A673 (cell line): ENCODE data around the gene DIPK1A. TPM values are rescaled to one million over a fixed set of nuclear protein-coding genes. Genes with fewer than 3 reads are reported as not detected.
"Not testable (repeated sequence)": the region's sequence is repeated elsewhere in the genome, so short reads cannot be mapped to it uniquely, and the experiment has no call there.

Experiments
- BruUV-seq: library from RNA; stranded (reverse); fragments of 400-500 nt; replicated peaks from 2 replicates; lab custom pipeline; 2021; lab: Mats Ljungman, UMichigan
- CTCF ChIA-PET: fragments of 300-600 bp; sonication (Branson Sonifier 250); formaldehyde crosslinking; loops from one replicate; lab custom pipeline; 2022; ENCODE audit warnings: antibody characterized with exemption; lab: Charles Lee
- POLR2A ChIA-PET: fragments of 300-600 bp; sonication (Branson Sonifier 250); formaldehyde crosslinking; loops from one replicate; lab custom pipeline; 2022; ENCODE audit warnings: antibody characterized with exemption; ENCODE audit not compliant: low non-redundant PET; lab: Charles Lee
- DNase-seq: peaks from one replicate; pipeline ENCODE4 v3.0.0-alpha.2; 2015; ENCODE audit warnings: low spot score
- H3K27ac ChIP-seq: fragments of 200-600 bp; sonication (generic); 2 replicates; pipeline ENCODE4 v1.5.1; 2016; ENCODE audit warnings: mixed run types, low read depth, mild to moderate bottlenecking, mixed read lengths, antibody characterized with exemption, low read length; ENCODE audit not compliant: poor library complexity, severe bottlenecking
- H3K27me3 ChIP-seq: fragments of 200-600 bp; sonication (generic); replicated peaks from 2 replicates; pipeline ENCODE4 v1.6.1; 2017; ENCODE audit warnings: mixed run types, low read depth, mild to moderate bottlenecking, mixed read lengths, antibody characterized with exemption, low read length; ENCODE audit not compliant: insufficient read depth, poor library complexity
- H3K36me3 ChIP-seq: fragments of 200-600 bp; sonication (generic); 2 replicates; pipeline ENCODE4 v1.6.1; 2016; ENCODE audit warnings: mixed run types, mild to moderate bottlenecking, mixed read lengths, antibody characterized with exemption, low read length; ENCODE audit not compliant: insufficient read depth, poor library complexity, severe bottlenecking
- H3K4me1 ChIP-seq: fragments of 200-600 bp; sonication (generic); 2 replicates; pipeline ENCODE4 v1.6.1; 2017; ENCODE audit warnings: mixed run types, mild to moderate bottlenecking, mixed read lengths, antibody characterized with exemption, low read length; ENCODE audit not compliant: insufficient read depth, poor library complexity, severe bottlenecking
- H3K4me3 ChIP-seq: fragments of 200-600 bp; sonication (generic); 2 replicates; pipeline ENCODE4 v1.5.1; 2016; ENCODE audit warnings: low read depth, mixed run types, mild to moderate bottlenecking, mixed read lengths, low read length; ENCODE audit not compliant: poor library complexity, severe bottlenecking
- H3K9me3 ChIP-seq: fragments of 200-600 bp; sonication (generic); 2 replicates; pipeline ENCODE4 v1.6.1; 2016; ENCODE audit warnings: mixed run types, low read depth, mild to moderate bottlenecking, mixed read lengths, antibody characterized with exemption, low read length; ENCODE audit not compliant: poor library complexity, severe bottlenecking
- EZH2 ChIP-seq: fragments of 200-600 bp; sonication (generic); IDR thresholded peaks from 2 replicates; pipeline ENCODE4 v1.6.1; 2017; ENCODE audit warnings: borderline replicate concordance, low read depth, mild to moderate bottlenecking, mixed read lengths, antibody characterized with exemption, low read length; ENCODE audit not compliant: poor library complexity, severe bottlenecking
- intact Hi-C: fragments of 100-400 bp; cut with micrococcal nuclease; formaldehyde crosslinking; loops from one replicate; pipeline ENCODE4 v1.10.0; 2022; ENCODE audit not compliant: unreplicated experiment
- total RNA-seq: library from RNA; stranded (reverse); gene quantifications from 2 replicates; pipeline ENCODE4 v1.2.3, GENCODE V29; 2021
- TF ChIP-seq, protein P1 (sequence below): fragments of 300-800, 200-600 bp; sonication (generic); conservative IDR thresholded peaks from 2 replicates; pipeline ENCODE4 v1.5.1; 2017; ENCODE audit warnings: low read depth, mild to moderate bottlenecking, antibody characterized with exemption, low read length, moderate library complexity, mixed read lengths

Gene DIPK1A
- total RNA-seq, 1 experiment from 2014 or later: 10.9 TPM

DNA sequence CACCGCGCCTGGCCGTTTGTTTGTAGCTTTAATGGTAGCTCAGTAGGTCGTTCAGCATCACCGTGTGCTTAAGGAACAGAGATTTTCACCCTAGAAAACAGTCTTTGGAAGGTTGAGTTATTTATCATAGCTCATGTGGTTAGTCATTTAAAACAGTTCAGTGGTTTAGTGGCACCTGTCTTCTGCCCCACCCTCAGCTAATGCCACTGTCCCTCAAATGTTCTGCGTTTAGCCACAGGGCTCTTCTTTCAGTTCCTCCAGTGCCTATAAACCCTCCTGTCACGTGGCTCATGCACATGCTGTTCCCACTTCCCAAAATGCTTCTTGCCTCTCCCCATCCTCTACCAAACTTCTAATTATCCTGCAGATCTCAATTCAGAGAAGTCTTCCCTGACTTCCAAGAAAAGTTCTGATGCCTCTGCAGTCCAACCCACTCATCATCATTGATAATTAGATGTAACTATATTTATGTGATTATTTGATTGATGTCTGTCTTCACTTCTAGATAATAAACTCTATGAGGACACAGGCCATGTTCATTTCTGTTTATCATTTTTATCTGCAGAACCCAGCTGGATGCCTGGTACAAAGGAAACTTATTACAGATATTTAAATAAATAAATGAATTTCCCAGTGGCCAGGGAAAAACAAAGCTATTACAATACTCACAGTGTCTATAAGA, 14.4 kb upstream of the DIPK1A start:
- TF ChIP-seq, protein P1, sequence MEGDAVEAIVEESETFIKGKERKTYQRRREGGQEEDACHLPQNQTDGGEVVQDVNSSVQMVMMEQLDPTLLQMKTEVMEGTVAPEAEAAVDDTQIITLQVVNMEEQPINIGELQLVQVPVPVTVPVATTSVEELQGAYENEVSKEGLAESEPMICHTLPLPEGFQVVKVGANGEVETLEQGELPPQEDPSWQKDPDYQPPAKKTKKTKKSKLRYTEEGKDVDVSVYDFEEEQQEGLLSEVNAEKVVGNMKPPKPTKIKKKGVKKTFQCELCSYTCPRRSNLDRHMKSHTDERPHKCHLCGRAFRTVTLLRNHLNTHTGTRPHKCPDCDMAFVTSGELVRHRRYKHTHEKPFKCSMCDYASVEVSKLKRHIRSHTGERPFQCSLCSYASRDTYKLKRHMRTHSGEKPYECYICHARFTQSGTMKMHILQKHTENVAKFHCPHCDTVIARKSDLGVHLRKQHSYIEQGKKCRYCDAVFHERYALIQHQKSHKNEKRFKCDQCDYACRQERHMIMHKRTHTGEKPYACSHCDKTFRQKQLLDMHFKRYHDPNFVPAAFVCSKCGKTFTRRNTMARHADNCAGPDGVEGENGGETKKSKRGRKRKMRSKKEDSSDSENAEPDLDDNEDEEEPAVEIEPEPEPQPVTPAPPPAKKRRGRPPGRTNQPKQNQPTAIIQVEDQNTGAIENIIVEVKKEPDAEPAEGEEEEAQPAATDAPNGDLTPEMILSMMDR: no peak
- TF ChIP-seq EZH2: no peak
- no peak for DNase-seq
- Histone ChIP-seq H3K9me3 (no peaks in the 10 kb centered on the region), H3K27ac (no peak overlapping the region), H3K36me3 (no peaks in the 10 kb centered on the region), H3K4me1 (peaks cover 15% of the 10 kb centered on the region), H3K4me3 (no peak overlapping the region), H3K27me3 (no peaks in the 10 kb centered on the region)
- CTCF ChIA-PET: no interaction called here
- no TSS peak for BruUV-seq
- intact Hi-C loops: no loop called here
- POLR2A ChIA-PET: no interaction called here

DNA sequence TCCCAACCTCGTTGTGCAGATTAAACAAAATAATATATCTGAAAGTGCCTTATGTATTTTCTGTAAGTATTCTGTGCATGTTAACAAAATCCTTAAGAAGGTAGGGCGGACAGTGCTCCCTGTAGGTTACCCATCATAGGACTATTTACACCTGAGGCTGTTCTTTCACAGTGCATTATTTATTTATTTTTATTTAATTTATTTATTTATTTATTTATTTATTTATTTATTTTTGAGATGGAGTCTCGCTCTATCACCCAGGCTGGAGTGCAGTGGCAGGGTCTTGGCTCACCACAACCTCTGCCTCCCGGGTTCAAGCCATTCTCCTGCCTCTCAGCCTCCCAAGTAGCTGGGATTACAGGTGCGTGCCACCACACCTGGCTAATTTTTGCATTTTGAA, 12.8 kb upstream of the DIPK1A start:
- intact Hi-C loops, H3K4me3 ChIP-seq, H3K27ac ChIP-seq, CTCF ChIA-PET, H3K9me3 ChIP-seq, H3K27me3 ChIP-seq, POLR2A ChIA-PET, DNase-seq, BruUV-seq, H3K36me3 ChIP-seq: not testable (repeated sequence)
- H3K4me1 ChIP-seq: peaks cover 15% of the 10 kb centered on the region

DNA sequence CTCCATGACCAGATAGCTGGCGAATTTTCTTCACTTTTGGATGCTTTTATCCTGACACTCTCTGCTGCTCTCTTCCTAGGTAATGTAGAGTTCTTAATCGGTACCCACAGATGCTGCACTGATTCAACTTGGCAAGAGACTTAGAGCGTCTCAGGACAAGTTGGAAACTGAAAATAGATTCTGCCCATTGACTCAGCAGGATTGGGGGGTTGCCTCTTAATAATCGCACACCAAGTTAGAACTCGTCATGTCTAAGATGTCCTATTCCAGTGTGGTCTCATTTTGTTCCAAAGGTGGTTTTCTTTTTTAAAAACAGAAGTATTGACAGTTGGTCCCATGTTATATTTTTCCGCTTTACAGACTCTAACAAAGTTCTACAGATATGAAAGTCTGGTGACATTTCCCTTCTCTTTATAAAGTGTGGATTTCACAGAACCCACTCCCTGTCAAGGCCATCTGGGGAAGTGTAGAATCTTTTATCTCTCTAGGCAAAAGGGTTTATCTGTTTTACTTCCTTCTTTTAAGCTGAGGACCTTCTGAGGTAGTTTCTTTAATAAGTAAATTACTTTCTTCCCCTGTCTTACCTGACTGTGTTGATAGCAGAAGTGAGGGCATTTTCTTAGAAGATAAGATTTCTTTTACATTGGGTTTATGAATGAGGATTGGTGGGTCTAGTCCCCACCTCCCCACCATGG, 12.1 kb upstream of the DIPK1A start:
- H3K36me3 ChIP-seq: no peaks in the 10 kb centered on the region
- peaks cover 15% of the 10 kb centered on the region for H3K4me1 ChIP-seq
- intact Hi-C loops: no loop called here
- ChIA-PET CTCF (no interaction called here), POLR2A (no interaction called here)
- no TSS peak for BruUV-seq
- no peaks in the 10 kb centered on the region for H3K27me3 ChIP-seq
- no peak overlapping the region for H3K27ac ChIP-seq
- no peak for TF ChIP-seq EZH2
- TF ChIP-seq, protein P1: no peak
- DNase-seq: no peak
- no peaks in the 10 kb centered on the region for H3K9me3 ChIP-seq
- H3K4me3 ChIP-seq: no peak overlapping the region
